ENCODE results near the gene PLCL1.
"Not testable (repeated sequence)": the region's sequence is repeated elsewhere in the genome, so short reads cannot be mapped to it uniquely, and the experiment has no call there.

The PLCL1 gene

GRCh38 chr2:198000417-198000816, 196.0 kb downstream of the PLCL1 start:
- DNase-seq (ENCODE audit: low read depth in 2 of 2), result no peak

GRCh38 chr2:198004173-198004572, 199.8 kb downstream of the PLCL1 start:
- no peak for DNase-seq (ENCODE audit: low read depth in 2 of 2)

- DNase-seq (ENCODE audit: low read depth in 2 of 2), result peak in 1 of 2 donors; percentile 17
Measured at GRCh38 chr2:198004921-198005829, 200.8 kb downstream of the PLCL1 start.

GRCh38 chr2:198006733-198007132, 202.3 kb downstream of the PLCL1 start:
- no peak for DNase-seq (ENCODE audit: low read depth in 2 of 2)

DNA sequence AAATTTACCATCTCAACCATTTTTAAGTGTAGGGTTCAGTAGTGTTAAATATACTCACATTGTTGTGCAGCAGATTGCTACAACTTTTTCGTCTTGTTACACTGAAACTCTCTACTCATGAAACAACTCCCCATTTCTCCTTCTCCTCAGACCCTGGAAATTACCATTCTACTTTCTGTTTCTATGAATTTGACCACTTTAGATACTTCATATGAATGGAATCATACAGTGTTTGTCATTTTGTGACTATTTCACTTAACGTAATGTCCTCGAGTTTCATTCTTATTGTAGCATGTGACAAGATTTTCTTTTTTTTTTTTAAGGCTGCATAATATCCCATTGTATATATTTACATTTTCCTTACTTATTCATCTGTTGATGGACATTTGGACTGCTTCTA, 203.8 kb downstream of the PLCL1 start:
- no peak for DNase-seq (ENCODE audit: low read depth in 2 of 2)

- no peak for DNase-seq (ENCODE audit: low read depth in 2 of 2)
Measured at GRCh38 chr2:198012025-198012424, 207.6 kb downstream of the PLCL1 start.

DNA sequence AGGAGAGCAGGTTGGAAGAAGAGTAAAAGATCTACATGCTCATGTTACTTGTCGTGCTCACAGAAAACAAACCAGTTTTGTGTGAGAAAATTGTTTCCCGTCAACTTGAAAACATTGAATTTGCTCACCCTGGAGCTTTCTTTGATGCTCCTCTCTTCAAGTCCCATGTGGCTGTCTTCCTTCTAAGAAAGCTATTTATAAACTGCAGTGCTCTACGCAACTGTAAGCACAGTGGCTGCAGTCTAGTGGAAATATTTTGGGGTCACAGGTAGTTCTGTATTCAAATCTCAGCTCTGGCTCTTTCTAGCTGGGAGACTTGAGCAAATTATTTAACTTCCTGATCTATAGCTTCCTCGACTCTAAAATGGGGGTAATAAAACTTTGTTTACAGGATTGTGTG, 211.8 kb downstream of the PLCL1 start:
- no peak for DNase-seq (ENCODE audit: low read depth in 2 of 2)

DNA sequence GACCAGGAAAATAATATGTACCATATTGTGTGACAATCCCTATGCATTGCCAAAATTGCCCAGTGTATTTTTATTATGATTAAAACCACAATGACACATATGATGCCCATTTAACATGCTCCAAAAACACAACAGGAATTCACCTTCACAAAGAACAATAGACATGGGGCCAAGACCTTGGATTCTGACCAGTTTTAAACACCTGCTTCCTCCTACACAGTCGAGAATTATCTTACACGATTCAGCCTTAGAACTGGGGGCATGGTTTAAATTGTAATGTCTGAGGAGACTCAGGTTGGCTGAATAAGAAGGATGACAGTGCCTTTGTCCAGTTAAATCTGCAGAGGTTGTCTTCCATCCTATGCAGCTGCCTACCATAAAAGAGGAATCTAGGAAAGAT, 212.7 kb downstream of the PLCL1 start:
- no peak for DNase-seq (ENCODE audit: low read depth in 2 of 2)

DNA sequence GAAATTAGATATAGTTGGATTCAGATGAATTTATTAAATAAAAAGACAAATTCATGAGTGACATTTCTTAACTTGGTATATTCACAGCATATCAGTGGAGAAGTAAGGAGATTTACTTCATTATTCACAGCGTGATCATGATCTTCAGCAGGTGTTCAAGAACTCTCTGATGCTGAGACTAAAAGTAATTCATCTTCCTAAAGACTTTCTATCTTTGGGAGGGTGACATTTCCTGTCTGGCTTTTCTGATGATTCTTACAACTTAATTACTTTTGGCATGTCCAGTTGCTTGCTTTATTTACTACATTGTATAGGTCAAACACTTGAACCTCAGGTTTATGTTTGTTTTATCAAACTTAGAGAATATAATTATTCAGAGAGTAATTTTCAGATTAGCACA, 224.6 kb downstream of the PLCL1 start:
- DNase-seq (ENCODE audit: low read depth in 2 of 2), result no peak

- DNase-seq (ENCODE audit: low read depth in 2 of 2), result not testable (repeated sequence)
Measured at GRCh38 chr2:198029576-198029975, 225.2 kb downstream of the PLCL1 start.

DNA sequence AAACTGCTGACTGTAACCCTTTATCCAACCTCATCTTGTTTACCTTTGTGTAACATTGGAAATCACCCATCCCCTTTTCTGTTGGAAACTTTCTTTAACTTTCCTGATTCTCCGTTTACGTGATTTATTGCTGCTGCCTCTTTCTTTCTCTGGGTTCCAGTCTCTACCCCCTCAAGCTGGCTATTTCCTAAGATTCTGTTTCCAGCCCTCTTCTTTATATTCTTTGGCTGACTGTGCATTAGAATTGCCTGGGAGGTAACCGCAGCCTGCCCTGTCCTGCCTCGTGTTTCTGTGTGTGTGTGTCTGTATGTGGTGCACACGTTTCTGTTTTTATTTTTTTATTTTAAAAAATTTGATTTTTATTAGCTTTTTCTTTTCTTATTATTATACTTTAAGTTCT, 229.2 kb downstream of the PLCL1 start:
- no peak for DNase-seq (ENCODE audit: low read depth in 2 of 2)

DNA sequence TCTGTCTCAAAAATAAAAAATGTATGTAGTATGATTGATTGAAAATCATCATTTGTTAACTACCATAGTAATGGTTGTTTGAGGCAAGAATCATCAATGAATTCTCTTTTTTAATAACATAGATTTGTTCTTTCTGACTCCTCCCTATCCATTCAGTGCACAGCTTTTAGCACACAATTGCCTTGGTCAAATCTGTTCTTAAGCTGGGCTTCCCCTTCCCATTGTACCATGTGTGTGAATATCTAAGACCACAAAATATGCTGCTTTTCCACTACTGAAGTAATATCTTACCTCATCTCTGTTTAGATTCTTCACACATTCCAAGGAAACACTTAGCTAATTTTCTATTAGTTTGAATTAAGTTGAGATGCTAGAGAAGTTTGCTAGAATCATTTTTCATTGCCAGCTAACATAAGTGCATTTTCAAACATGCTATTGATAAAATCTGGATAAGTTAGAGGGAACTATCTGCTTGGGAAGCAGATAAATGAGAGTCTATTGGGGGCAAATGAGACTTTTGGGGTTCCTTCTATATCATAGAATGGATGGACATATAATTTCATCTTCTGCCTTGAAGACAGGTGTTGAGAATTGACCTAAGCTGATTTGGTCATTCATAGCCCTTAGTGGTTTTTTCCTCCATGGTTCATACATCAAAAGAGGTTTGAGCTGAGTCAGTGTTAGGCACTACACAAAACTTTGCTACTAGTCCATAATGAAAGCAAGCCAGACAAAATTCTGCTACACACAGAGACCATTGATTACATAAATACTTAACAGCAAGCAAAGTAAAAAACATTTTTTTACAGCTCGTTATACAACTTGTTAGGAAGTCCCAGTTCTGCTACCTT, 231.9 kb downstream of the PLCL1 start:
- DNase-seq (ENCODE audit: low read depth in 2 of 2), result no peak

DNA sequence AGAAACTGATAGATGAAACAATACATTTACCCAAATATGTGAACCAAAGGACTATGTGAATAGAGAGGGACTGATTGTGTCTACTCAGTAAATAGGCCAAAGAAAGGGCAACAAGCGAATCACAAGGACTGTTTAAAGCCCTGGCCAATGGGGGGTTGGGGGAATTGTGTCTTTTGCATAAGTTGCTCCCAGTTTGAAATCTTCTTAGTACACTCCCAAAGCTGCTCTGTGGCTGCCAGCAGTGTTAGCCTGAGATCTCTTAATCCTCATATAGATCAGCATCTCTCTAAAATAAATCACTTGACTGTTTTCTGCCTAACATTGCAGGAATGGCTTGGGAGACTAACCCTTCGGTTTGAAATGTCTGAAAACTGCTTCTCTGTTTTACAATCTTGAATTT, 236.4 kb downstream of the PLCL1 start:
- no peak for DNase-seq (ENCODE audit: low read depth in 2 of 2)

GRCh38 chr2:198042189-198042588, 237.8 kb downstream of the PLCL1 start:
- DNase-seq (ENCODE audit: low read depth in 2 of 2), result no peak

- no peak for DNase-seq (ENCODE audit: low read depth in 2 of 2)
Measured at GRCh38 chr2:198044777-198045176, 240.4 kb downstream of the PLCL1 start.

- no peak for DNase-seq (ENCODE audit: low read depth in 2 of 2)
Measured at GRCh38 chr2:198045227-198045626, 240.8 kb downstream of the PLCL1 start.

- no peak for DNase-seq (ENCODE audit: low read depth in 2 of 2)
Measured at GRCh38 chr2:198052741-198053140, 248.3 kb downstream of the PLCL1 start.

- DNase-seq (ENCODE audit: low read depth in 2 of 2), result no peak
Measured at GRCh38 chr2:198053148-198053547, 248.8 kb downstream of the PLCL1 start.

GRCh38 chr2:198053776-198054175, 249.4 kb downstream of the PLCL1 start:
- DNase-seq (ENCODE audit: low read depth in 2 of 2), result no peak

GRCh38 chr2:198054299-198054698, 249.9 kb downstream of the PLCL1 start:
- DNase-seq (ENCODE audit: low read depth in 2 of 2), result peak; percentile 32 to 40

GRCh38 chr2:198055716-198056115, 251.3 kb downstream of the PLCL1 start:
- DNase-seq (ENCODE audit: low read depth in 2 of 2), result no peak

DNA sequence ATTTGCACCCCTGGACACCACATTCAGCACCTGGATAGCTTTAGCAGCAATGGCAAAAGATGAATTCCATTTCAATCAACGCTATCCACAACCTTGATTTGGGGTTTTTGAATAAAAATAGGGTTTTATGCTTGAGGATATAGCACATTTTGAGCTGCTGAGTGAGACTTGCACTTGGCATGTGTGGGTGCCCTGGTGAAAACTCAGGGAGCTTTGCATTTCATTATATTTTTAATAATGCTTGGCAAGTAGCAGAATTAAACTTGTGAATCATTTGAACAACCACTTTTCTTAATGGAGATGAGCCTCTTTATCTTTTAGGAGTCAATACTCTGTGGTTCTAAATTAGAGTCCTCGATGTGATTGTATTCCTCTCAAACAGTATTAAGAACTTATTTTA, 252.4 kb downstream of the PLCL1 start:
- DNase-seq (ENCODE audit: low read depth in 2 of 2), result no peak

GRCh38 chr2:198059800-198060199, 255.4 kb downstream of the PLCL1 start:
- no peak for DNase-seq (ENCODE audit: low read depth in 2 of 2)
